Measurements from ENCODE around the gene HDAC4.

HDAC4 gene

DNA sequence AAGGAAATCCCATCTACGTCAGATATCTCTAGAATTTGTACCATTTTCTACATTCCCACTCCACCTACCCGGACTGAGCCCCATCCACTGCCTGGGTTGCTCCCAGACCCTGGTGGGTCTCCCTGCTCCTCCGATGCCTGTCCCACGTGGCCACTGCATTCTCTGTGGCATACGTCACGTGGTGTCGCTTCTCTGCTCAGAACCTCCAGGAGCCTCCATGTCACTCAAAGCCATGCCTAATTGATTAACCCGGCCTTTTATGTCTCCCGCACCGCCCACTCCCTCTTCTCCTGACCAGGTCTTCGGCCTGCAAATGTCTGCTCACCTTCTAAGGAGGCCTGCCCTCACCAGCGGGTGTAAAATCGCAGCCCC lies 176.6 kb downstream of the HDAC4 start:
- no peak overlapping the region for H3K4me3 Mint-ChIP-seq
- peak overlapping the region; percentile 9 for H3K27ac Mint-ChIP-seq
- CTCF ChIA-PET = no interaction called here
- no peaks in the 10 kb centered on the region for H3K27me3 Mint-ChIP-seq
- peaks cover 82% of the 10 kb centered on the region for H3K4me1 Mint-ChIP-seq
- peaks cover 29% of the 10 kb centered on the region for H3K36me3 Mint-ChIP-seq
- DNase-seq = no peak
- peaks cover 2% of the 10 kb centered on the region for H3K9me3 Mint-ChIP-seq

DNA sequence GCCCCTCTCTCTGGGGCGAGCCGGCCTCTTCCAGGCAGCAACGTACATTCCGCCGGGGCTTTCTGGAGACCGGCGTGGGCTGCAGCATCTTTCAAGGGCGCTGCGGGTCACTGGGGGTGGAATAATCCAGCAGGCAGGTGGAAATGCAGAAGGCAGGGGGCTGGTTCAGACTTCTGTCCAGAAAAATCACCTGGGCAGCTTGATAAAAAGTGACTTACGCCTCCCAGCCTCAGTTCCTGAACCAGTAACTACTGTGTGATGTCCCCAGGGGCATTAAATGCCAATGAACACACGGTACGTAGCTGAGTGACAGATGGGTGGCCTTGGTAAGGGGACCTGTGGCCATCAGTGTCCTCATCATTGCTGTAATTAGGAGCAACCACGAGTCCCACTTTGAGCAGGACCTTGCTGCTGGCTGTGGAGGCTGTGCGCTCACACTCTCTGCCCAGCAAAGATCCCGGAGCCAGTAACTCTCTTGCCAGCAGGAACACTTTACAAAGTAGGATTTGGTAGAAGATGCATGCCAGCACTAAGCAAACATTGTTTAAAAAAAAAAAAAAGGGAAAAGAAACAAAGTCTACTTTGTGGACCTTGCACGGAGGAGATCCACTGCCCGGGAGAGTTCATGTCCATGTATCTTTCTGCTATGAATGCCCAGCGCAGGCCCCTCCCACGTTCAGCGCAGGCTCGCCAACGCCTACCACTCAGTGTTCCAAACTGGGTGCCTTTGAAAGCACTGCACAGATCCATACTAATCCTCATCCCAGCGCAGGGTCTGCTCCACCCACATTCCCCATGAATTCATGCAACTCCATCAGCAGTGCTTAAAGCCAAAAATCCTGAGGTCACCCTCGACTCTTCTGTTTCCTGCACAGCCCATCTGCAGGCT lies 177.3 kb downstream of the HDAC4 start:
- Mint-ChIP-seq H3K9me3 (peaks cover 2% of the 10 kb centered on the region), H3K27ac (no peak overlapping the region), H3K4me1 (peaks cover 83% of the 10 kb centered on the region), H3K4me3 (no peak overlapping the region), H3K36me3 (peaks cover 30% of the 10 kb centered on the region), H3K27me3 (no peaks in the 10 kb centered on the region)
- CTCF ChIA-PET = no interaction called here
- DNase-seq = no peak

DNA sequence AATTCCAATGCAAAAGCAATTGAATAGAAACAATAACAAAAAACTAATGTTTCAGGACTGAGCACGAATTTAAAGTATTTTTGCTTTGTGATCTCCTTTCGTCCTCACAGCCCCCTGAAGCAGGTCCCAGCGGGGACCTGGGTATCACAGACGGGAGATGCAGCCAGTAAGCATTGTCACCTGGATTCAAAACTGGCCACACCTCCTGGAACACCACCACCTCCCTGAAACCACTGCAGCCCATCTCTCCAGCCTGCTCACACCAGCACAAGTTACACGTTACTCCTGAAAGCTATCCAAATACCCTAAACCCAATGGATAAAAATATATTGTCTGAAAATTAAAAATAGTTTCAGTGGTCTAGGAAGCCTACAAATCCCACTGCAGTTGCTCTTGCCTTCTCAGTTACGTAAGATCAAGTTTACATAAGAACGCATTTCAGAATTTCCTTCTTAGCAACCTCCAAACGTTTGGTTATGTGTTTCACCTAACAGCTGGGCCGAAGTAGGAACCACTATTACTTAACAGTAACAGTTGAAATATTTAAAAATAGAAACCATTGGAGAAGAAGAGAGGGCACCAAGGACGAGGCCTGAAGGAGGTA lies 178.0 kb downstream of the HDAC4 start:
- peaks cover 2% of the 10 kb centered on the region for H3K9me3 Mint-ChIP-seq
- no peaks in the 10 kb centered on the region for H3K27me3 Mint-ChIP-seq
- peak overlapping the region; percentile 28 for H3K4me3 Mint-ChIP-seq
- H3K36me3 Mint-ChIP-seq = peaks cover 24% of the 10 kb centered on the region
- H3K27ac Mint-ChIP-seq = peak overlapping the region; percentile 88
- peaks cover 79% of the 10 kb centered on the region for H3K4me1 Mint-ChIP-seq
- CTCF ChIA-PET = interaction anchor here (1.3 kb wide), 1 partner anchor 45 kb away, joined by 4 read pairs; no protein-coding TSS in a partner anchor
- DNase-seq = no peak

DNA sequence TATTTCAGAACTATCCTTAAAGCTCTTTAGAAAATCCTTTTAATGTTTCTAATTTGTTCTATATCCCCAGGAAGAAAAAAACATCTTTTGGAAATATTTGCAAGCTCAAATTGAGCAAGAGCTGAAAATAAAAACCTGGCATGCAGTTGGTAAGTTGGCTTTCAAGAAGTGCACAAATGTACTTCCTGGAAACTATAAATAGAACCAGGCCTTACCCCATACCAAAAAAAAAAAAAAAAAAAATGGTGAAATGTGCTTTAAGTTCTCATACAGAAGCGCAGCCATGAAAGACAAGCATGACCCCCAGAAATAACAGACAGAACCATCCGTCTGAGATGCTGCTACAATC lies 178.5 kb downstream of the HDAC4 start:
- Mint-ChIP-seq H3K9me3 (peaks cover 2% of the 10 kb centered on the region), H3K4me1 (peaks cover 82% of the 10 kb centered on the region), H3K27me3 (no peaks in the 10 kb centered on the region), H3K4me3 (peak overlapping the region; percentile 54), H3K36me3 (peaks cover 22% of the 10 kb centered on the region), H3K27ac (peak overlapping the region; percentile 88)
- CTCF ChIA-PET = interaction anchor here (0.7 to 1.3 kb wide), 2 partner anchors 45 to 1927 kb away, joined by 4 read pairs; no protein-coding TSS in a partner anchor
- no peak for DNase-seq

DNA sequence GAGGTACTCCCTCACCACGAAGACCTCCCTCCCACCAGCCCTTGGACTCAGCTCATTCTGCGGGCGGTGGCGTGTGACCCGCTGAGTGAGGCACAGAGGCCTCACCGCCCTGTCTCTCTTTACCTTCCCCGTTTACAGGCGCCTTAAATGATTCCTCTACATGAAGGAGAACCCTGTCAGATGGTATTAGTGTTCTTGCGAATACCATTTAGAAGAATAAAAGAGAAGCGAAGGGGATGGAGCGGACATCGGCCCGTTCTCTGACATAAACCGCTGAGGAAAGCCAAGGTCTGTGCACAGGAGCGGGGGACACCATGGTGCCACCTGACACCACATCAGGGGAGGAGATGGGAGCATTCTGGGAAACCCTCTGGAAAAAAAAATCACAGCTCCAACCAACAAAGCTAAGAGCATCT lies 179.8 kb downstream of the HDAC4 start:
- peaks cover 83% of the 10 kb centered on the region for H3K4me1 Mint-ChIP-seq
- peaks cover 2% of the 10 kb centered on the region for H3K9me3 Mint-ChIP-seq
- no peak for DNase-seq
- no peak overlapping the region for H3K27ac Mint-ChIP-seq
- H3K36me3 Mint-ChIP-seq = peaks cover 25% of the 10 kb centered on the region
- CTCF ChIA-PET = no interaction called here
- no peak overlapping the region for H3K4me3 Mint-ChIP-seq
- no peaks in the 10 kb centered on the region for H3K27me3 Mint-ChIP-seq

DNA sequence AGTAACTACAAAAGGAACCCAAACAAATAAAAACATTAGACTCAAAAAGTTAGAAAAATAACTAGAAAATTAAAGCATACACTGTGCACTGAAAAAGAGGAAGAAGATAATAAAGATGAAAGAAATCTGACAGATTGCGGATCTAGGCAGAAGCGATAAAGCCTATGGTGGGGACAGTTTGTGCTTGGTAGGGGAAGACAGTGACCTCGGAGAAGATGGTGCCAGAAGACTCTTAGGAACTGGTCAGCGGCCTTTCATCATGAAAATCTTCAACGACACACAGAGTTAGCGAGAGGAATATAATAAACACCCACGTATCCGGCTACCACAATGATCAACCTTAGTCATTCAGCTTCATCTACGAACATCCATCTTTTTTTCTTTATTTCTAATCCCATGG lies 180.5 kb downstream of the HDAC4 start:
- CTCF ChIA-PET = no interaction called here
- H3K4me1 Mint-ChIP-seq = peaks cover 82% of the 10 kb centered on the region
- DNase-seq = no peak
- H3K4me3 Mint-ChIP-seq = no peak overlapping the region
- peaks cover 28% of the 10 kb centered on the region for H3K36me3 Mint-ChIP-seq
- no peaks in the 10 kb centered on the region for H3K27me3 Mint-ChIP-seq
- H3K27ac Mint-ChIP-seq = no peak overlapping the region
- peaks cover 2% of the 10 kb centered on the region for H3K9me3 Mint-ChIP-seq

DNA sequence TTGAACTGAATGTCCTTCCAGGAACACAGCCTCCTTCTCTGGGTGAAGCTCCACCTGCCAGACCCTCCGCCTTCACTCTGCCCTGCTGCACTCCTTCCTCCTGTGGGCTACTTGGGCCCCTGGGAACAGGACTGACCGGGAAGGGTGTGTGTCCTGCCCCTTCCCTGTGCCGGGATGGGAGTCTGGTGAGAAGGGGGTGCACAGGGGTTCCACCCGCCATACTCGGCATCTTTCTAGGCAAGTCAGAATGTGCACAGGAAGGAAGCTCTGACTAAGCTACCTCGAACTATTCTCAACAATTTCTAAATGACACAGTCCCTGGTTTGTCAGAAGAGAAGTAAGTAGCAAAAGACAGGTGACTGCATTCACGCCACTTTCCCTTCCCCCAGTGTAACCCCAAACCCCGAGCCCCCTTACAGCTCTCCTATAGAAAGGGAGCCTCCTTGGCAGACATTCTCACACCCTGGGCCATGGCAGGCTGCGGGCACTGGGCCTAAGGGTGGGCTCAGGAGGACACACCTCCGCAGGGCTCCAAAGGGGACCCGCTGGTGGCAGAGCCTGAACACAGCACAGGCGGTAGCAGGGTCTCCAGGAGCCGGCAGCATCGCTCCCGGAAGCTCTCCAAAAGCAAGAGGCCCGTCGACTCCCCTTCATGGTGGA lies 184.1 kb downstream of the HDAC4 start:
- CTCF ChIA-PET = interaction anchor here (1.4 to 1.5 kb wide), 2 partner anchors 36 to 48 kb away, joined by 4 read pairs; no protein-coding TSS in a partner anchor
- Mint-ChIP-seq H3K36me3 (peaks cover 32% of the 10 kb centered on the region), H3K9me3 (peaks cover 2% of the 10 kb centered on the region), H3K27me3 (no peaks in the 10 kb centered on the region), H3K27ac (peak overlapping the region; percentile 84), H3K4me3 (peak overlapping the region; percentile 55), H3K4me1 (peaks cover 80% of the 10 kb centered on the region)
- peak; percentile 45 for DNase-seq

DNA sequence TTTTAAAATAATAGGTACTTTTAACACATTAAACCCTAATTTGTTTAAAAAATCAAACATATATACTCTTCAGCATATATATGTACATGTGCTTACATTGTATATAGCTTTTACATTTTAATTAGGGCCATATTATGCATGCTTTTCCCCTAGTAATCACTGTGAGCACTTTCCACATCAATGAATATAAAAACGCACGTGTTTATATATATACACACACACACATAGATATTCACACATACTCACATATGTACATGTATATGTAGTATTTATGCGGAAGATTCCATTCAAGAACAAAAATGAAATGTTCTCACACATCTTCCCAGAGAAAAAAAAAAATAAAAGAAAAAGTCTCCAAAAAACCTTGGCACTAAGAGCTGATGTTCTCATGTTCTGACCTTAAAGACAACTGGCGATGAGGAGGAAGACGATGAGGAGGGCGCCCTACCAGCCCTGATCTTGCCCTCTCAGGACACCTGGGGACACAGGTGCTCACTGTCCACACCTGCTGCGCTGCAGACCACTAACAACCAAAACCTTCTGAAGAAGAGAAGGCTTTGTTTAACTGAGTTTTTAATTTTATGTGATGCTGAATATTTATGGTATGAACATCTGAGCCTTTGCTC lies 184.7 kb downstream of the HDAC4 start:
- Mint-ChIP-seq H3K9me3 (peaks cover 2% of the 10 kb centered on the region), H3K27ac (peak overlapping the region; percentile 33), H3K4me1 (peaks cover 80% of the 10 kb centered on the region), H3K4me3 (peak overlapping the region; percentile 55), H3K27me3 (no peaks in the 10 kb centered on the region), H3K36me3 (peaks cover 33% of the 10 kb centered on the region)
- CTCF ChIA-PET = interaction anchor here (1.5 kb wide), 1 partner anchor 37 kb away, joined by 4 read pairs; no protein-coding TSS in a partner anchor
- no peak for DNase-seq

DNA sequence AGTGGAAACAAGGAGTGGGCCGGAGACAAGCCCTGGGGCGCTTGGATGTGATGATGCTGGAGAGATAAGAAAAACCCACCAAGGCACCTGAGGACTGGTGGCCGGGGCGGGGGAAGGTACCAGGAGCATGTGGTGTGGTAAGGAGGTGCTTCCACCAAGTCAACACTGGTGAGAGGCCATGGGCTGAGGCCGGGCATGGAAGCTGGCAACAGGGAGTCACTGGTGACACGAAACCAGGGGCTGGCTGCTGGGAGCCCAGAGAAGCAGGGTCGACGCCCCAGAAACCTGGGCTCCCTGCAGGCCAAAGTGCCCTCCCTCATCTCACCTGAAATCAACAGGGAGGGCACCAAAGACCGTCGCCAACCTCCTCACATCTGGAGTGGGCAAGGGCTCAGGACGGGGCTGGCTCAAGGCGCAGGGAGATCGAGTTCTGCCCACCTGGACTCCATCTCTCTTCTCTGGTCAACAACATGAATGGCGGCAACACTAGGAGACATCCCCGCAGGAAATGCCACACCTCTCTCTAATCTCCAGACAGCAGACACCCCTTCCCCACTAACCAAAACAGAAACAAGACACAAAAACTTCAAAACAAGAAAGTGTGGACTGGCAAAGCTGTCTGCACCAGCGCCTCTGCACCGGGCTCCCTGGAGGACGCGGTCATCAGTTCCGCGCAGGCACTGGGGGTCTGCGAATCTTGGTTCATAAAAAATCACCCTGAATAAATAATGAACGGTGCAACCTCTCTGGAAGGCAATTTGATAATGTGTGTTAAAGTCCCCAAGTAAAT lies 185.5 kb downstream of the HDAC4 start:
- Mint-ChIP-seq H3K27me3 (no peaks in the 10 kb centered on the region), H3K36me3 (peaks cover 27% of the 10 kb centered on the region), H3K4me1 (peaks cover 77% of the 10 kb centered on the region), H3K9me3 (peaks cover 2% of the 10 kb centered on the region), H3K27ac (peak overlapping the region; percentile 45), H3K4me3 (no peak overlapping the region)
- no peak for DNase-seq
- CTCF ChIA-PET = interaction anchor here (1.5 kb wide), 1 partner anchor 38 kb away, joined by 4 read pairs; no protein-coding TSS in a partner anchor

DNA sequence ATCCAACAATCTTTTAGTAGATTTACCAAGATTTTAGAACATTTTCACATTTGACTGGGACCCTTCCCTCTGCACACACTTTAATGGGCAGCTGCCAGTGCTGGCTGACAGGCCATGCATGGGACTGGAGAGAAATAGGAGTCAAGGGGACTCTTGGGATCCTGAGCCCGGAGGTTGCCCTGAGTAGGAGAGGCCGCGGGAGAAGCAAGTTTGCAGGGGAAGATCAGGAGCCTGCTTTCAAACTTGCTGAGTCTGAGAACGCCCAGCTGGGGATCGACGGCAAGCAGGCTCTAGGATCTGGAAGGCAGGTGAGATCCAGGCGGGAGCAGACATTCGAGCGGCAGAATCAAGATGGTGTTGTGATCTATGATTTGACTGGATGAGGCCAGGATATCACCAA lies 186.1 kb downstream of the HDAC4 start:
- Mint-ChIP-seq H3K36me3 (peaks cover 25% of the 10 kb centered on the region), H3K27me3 (no peaks in the 10 kb centered on the region), H3K4me3 (no peak overlapping the region), H3K27ac (no peak overlapping the region), H3K4me1 (peaks cover 75% of the 10 kb centered on the region), H3K9me3 (peaks cover 2% of the 10 kb centered on the region)
- CTCF ChIA-PET = no interaction called here
- DNase-seq = no peak

DNA sequence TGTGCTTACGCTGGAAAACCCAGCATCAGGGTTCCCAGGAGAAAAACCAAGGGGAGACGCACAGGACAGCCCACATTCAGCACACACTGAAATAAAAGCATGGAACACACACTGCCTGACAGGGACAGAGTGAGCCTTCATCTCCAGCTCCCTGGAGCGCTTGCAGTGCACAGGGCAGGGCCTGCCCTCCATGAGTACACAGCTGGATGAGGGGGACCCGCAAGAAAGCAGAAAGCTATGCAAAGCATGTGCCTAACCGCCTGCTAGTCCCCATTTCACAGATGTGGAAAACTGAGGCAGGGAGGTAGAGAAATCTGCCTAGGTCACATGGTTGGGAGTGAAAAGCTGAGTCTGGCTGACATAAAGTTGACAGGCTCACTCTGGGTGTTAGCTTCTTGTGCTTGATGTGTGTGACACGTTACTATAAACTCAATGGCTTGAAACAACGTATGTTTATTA lies 187.1 kb downstream of the HDAC4 start:
- Mint-ChIP-seq H3K4me1 (peaks cover 70% of the 10 kb centered on the region), H3K9me3 (no peaks in the 10 kb centered on the region), H3K27me3 (no peaks in the 10 kb centered on the region), H3K27ac (no peak overlapping the region), H3K4me3 (no peak overlapping the region), H3K36me3 (peaks cover 23% of the 10 kb centered on the region)
- no peak for DNase-seq
- CTCF ChIA-PET = no interaction called here

DNA sequence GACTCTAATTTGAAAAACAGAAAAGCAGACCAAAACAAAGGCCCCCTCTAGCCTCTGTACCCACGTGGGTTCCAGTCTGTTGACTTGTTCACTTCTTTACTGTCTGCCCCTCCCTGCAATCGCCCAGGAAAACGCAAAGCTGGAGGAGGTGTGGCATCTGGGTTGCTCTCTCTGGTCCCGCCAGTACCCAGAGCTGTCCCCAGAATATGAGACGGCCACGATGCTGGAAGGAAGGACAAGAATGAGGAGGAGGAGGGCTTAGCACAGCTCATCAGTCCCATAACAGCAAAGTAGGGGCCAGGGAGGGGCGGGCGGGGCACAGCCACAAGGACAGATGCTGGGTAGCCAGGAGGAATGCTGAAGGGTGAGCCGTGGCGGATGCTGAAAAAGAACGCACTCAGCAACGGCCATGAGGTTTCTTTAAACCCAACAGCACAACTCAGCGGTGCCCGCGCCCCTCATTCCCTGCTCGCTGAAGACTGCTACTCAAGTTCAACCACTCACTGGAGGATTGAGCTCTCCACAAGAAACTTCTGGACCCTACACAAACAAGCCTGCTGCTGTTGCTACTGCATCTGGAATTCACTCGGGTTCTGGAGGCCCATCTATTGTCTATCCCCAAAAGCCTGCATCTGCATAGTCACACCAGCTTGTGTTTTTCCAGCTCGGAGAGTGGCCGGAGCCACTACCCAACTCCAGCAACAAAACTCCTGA lies 187.7 kb downstream of the HDAC4 start:
- no peaks in the 10 kb centered on the region for H3K27me3 Mint-ChIP-seq
- no peak for DNase-seq
- H3K9me3 Mint-ChIP-seq = no peaks in the 10 kb centered on the region
- H3K27ac Mint-ChIP-seq = no peak overlapping the region
- H3K4me1 Mint-ChIP-seq = peaks cover 73% of the 10 kb centered on the region
- CTCF ChIA-PET = no interaction called here
- H3K4me3 Mint-ChIP-seq = no peak overlapping the region
- peaks cover 26% of the 10 kb centered on the region for H3K36me3 Mint-ChIP-seq
